Measurements from ENCODE around the gene ADCY5. TPM values are rescaled to one million over a fixed set of nuclear protein-coding genes. Genes with fewer than 3 reads are reported as not detected.

The ADCY5 gene
- total RNA-seq, 1 donor from 2014 or later = 0.07 TPM

DNA sequence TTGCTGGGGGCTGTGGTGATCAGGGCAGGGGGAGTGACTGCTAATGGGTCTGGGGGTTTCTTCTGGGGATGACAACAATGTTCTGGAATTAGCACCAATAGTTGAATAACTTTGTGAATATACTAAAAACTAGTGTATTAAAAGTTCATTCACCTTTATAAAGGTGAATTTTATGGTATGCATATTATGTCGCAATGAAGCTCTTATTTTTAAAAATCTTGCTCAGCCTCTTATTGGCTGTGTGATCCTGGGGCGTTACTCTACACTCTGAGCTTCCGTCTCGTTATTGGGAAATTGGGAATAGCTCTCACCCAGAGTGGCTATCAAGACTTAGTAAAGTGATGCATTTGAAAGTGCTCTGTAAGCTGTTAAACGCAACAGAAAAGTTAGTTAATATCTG is 141.8 kb downstream of the ADCY5 start:
- no peak for DNase-seq (ENCODE audit: low read depth, low spot score)

DNA sequence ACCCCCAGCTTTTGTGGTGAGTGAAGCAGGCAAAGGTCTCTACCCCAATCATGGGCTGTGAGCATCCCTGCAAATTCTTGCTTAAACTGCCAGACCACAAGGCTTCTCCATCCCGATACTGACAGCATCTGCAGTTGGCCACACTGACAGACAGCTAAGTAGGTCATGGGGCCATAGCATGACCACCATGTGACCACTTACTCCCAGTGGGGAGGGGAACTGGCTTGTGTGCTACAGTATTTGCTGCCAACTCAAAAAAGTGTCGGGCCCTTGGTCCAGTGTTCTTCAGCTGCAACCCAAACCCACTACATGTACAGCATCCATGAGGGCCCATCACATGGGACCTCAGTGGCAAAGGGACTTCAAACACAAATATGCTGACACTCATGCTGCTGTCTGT is 143.7 kb downstream of the ADCY5 start:
- no peak for DNase-seq (ENCODE audit: low read depth, low spot score)

DNA sequence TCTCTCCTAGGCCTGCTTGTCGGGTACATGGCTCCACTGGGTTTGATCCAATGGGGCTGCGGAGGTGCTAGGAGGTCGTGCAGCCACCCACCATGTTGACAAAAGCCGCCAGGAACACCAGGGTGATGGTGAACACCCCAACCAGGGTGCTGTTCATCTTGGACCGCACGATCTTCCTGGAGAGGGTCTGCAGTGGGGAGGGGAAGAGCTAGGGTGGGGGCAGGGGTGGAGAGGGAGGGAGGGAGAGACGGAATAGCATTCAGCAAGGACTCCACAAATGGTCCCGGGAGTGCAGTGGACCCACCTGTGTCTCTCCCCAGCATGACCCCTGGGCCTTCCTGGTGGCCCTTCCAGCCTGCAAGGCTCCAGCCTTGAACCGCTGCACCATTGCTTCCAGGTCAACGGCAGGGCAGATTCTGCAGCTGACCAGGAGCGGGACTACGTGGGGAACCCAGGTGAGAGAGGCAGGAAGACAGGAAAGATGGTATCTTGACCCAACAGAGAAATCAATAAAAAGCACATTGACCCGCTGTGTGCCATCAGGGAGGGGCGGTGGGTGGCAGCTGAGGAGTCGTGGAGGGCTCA is 144.8 kb downstream of the ADCY5 start:
- no peak for DNase-seq (ENCODE audit: low read depth, low spot score)

DNA sequence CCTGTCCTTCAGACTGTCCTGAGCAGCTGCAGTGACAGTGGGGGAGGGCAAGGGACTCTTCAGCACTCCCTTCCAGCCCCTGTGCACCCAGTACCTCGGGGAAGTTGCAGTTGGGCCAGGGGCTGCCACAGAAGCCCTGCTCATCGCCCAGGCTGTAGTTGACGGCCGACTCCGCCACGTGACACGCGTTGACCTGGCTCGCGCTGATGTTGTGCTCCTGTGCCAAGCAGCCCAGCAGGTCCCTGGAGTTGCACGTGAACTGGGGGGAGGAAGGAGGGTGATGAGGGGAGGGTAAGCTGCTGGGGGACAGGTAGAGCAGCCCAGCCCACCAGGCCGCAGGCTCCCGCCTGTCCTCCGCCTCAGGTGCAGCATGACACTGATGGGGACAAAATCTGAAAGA is 145.9 kb downstream of the ADCY5 start:
- no peak for DNase-seq (ENCODE audit: low read depth, low spot score)

DNA sequence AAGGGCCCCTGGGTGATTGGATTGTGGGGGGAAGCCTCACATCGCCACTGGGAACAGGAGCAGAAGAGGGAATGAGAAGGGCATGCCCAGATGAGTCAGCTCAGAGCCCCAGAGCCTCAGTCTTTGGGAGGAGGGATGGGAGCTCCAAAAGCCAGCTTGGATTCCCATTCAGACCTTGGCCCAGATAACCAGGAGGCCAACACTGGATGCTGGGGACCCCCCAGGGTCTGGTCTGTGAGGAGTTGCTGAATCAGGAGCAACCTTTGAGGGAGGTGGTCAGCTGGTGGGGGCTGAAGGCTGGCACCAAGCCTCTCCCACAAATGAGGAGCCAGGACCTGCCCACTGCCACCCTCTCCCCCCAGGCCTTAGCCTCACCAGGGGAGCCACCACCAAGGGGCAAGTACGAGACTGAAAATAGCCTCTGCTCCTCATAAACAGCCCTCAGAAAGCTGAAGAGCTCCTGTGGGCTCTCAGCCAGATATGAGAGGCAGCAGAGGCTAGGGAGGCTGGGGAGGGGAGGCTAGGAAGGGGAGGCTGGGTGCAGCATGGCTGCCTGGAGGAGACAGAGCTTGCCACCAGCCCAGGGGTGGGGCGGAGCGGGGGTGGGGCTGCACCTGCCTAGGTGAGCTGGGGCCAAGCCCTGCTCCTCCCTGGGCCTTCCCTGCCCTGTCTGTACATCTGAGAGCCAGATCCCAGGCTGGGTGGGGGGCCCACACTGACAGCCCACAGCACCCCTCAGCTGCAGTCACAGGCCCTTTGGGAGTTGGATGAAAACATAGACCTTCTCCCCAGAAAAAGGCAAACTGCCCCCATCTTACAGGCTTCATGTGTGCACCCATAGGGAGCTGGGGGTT is 147.3 kb downstream of the ADCY5 start:
- DNase-seq (ENCODE audit: low read depth, low spot score) = no peak

DNA sequence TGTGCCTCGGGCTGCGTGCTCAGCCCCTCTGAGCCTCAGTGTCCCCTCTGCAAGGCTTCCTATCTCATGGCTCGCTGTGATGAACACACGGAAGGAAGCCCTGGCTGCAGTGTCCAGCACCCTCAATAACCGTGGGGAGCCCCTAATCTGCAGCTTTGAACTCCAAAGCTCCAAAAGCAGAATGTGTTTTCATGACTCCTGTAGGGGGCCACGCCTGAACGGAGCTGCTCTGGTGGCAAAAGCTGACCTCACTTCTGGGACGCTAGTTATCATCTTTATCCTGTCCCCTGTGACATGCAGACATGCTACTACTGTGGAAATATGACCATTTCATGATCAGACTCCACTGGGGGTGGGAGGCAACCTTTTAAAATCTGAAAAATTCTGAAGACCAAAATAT is 148.3 kb downstream of the ADCY5 start:
- no peak for DNase-seq (ENCODE audit: low read depth, low spot score)

DNA sequence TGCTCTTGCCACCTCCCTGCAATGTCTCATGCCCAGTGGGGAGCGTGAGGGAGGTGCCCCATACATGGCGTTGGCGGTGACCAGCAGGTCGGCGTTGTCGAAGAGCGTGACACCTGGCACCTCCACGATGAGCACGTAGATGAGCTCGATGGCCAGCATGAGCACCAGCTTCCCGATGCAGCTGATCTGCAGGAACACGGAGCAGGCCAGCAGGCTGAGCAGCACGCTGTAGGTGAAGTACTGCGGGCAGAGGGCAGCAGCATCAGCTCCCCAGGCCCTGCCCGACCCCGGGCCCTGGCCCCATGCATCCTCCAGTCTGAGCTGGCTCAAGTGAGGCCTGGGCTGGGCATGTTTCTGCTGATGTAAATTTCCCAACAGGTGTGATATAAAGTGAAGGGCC is 148.8 kb downstream of the ADCY5 start:
- DNase-seq (ENCODE audit: low read depth, low spot score) = no peak

DNA sequence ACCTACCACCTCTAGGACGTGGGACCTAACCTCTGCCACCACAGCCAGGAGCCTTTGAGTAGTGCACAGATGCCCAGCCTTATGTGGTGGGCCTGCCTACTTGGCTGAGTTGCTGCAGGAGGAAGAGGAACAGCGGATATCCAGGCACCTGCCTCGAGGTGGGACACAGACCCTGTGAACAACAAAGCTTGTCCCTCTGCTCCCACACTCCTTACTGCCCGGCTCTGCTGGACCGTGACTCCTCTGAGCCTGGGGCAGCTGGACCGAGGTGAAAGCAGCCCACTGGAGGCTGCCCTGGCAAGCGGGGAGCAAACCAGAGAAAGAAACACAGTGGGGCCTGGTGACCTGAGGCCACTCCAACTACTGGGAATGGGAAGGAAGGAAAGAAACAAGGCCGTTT is 149.3 kb downstream of the ADCY5 start:
- DNase-seq (ENCODE audit: low read depth, low spot score) = no peak

DNA sequence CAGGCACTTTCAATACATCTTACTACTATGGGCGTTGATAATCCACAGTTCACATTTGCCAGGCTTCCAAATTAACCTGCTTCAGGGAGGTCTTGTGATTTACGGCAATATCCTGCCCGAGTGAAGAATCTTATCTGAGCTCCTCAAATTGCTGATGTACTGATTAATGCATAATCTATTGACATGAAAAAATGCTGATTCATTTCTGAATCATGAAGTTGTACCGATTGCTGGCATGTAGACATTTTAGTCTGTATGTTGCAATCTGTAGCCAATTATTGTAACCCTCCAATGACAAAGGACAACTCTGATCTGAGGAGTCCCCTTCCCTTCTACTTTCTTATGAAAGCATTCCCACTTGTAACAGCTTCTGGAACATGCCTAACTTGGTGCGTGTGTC is 150.0 kb downstream of the ADCY5 start:
- no peak for DNase-seq (ENCODE audit: low read depth, low spot score)

DNA sequence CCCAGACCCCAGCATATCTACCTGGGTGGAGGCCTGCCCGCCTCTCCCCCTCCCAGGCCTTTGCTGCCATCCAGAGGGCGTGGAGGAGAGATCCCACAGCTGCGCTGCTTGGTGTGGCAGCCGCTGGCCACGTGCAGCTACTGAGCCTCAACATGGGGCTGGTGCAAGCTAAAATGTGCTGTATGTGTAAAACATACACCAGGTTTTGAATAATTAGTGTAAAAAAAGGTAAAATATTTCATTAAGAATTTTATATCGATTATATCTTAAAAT is 151.3 kb downstream of the ADCY5 start:
- no peak for DNase-seq (ENCODE audit: low read depth, low spot score)

DNA sequence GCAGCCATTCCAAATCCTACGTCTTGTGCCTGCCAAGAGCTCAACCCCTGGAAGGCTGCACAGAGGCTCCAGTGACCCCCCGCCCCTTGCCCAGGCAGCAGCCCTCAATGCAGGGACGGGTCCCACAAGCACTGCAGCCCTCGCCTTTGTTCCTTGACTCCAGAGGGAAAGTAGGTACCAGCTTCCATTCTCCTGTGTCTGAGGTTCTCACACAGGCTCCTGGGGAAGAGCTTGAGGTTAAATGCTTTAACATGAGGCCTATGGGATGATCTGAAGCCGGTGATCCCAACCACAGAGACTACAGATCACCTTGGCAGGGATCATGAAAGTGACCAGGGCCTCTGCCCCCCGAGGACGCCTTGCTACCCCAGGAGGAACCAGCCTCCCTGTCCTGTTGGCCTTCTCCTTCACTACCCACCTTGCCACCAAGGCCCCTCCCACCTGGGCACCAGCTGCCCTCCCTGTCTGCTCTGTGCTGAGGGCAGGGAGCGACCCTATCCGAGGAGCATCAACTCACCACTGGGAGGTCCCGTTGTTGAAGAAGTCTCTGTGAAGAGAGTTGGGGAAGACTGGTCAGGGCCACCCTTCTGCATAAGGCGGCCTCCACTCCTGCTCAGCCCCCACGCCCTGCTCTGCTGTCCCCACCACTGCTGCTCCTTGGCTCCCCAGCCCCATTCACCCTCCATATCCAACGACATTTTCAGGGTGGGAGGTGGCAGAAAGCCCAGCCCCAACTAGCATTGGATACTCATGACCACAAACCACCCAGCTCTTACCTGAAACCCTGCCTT is 151.9 kb downstream of the ADCY5 start:
- DNase-seq (ENCODE audit: low read depth, low spot score) = no peak

DNA sequence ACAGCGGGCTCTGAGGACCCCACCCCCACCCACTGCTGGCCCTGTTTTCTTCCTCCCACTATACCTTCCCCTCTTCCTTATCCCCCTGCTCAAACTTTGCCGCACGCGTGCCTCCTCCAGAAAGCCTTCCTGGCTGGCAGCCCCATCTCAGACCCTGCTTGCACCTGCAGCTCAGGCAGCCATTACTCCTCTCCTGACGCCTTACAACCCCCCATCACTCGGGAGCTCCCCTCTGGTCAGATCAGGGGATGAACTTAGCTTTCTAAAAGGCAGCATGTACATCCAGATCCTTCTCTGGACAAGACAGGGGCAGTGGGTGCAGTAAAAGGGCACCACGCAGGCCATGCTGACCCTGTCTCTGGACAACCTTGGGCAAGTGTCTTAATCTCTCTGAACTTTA is 152.6 kb downstream of the ADCY5 start:
- no peak for DNase-seq (ENCODE audit: low read depth, low spot score)

DNA sequence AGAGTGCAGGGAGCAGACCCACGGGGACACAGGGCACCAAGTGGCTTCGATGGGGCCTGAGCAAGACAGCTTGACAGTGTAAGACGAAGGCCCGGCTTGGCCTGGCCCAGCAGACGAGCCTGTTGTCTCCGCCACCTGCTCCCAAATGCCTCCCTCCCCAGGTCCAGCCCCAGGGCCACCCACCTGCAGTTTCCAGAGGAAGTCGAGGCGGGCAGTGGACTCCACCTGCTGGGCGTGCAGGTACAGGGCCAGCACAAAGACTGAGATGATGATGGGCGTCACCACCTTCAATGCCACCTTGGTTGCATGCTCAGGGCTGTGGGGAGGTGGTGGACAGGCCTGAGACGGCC is 153.0 kb downstream of the ADCY5 start:
- DNase-seq (ENCODE audit: low read depth, low spot score) = no peak

DNA sequence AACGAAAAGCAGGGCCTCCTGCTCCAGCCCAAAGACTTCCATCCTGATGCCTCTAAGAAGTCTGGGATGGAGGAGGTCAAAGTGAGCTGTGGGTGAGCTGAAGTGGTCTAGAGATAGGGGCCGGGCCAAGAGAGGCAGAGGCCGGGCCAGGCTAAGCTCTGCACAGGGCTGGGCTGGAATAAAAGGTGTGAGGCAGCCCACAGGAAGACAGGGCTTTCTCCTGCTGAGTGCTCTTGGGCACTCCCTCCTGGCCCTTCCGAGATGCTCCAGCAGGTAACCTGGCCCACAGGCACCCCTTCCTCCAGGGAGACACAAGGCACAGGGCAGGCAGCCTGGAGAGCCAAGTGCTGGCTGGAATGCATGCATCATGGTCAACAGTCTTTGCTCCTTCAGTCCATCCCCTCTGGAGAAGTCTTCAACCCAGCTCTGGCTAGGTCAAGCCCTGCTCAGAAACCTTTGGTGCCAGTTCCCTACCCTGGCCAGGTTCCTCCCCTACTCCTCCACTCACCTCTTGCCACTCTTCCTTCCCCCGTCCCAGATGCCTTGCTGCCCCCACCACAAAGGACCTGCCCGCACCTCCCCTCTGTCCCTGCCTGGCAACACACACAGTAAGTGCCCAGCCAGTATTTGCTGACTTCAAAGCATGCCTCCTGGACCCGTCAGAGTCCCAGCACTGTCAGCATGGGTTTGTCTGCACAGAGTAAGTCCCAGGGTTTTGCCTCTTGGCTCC is 153.6 kb downstream of the ADCY5 start:
- DNase-seq (ENCODE audit: low read depth, low spot score) = no peak

DNA sequence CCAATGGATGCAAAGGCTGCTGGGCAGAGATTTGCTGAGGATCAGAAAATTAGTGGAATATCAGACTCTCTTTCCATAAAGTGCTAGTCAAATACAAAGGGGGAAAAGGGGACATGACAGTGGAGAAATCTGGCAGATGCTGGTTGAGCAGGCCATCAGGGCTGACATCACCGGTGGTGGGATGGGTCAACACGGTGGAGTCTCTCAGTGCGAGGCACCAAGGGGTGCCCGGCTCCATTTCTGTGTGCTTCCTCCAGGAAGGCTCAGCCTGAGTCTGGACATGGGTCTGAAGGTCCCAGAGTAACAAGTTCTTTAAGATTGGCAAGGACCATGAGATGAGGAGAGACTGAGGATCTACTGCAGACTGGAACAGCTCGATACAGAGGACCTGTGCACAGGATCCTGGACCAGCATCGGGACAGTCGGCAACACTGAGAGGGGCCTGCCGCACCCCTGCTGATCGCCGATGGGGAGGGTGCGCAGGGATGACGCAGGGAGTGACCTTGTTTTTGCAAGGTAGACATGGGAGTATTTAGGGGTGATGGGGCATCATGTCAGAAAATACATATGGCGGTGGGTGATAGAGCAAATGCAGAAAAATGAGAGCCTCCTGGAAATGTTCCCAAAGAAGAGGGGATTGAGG is 154.5 kb downstream of the ADCY5 start:
- DNase-seq (ENCODE audit: low read depth, low spot score) = no peak

DNA sequence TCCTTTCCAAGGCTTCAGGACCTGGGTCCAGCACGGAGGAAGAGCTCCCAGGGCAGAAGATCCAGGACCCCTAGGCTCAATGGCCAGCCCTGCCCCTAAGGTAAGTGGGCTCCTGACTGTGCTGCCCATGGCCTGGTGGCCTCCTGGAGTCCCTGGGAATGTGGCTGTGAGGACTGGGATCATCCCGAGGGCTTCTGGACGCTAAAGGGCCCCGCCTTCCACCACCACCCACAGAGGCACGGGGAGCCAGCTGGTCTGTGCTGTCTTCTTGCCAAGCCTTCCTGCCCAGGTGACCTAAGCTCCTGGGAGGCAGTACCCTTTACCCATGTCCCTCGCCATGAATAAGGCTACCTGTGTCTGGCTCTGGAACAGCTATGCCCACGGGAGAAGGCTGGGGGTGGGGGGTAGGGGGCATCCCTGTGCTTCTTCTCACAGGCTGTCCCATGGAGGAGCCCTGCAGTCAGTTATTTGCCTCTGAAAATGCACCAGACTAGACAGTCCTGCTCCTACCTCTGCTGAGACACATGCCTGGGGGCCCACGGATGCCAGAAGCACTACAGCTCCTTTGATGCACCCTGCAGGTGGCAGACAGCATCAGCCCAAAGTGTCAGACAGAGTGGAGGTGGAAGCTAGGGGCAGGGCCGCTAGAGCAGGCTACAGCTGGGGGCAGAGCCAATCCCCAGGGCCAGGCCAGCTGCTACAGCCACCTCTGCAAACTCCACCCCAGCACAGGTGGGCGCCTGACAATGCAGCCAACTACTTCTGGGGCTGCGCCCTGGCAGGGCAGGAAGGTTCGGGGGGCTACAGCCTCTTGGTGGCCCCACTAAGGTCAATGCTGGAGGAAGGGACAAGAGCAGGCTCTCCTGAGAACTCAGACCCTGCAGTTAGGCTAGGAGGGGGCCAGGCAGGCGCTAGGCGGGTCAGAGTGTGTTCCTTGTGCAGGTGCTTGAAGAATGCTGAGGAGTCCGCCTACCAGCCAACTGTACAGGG is 156.3 kb downstream of the ADCY5 start:
- DNase-seq (ENCODE audit: low read depth, low spot score) = no peak

DNA sequence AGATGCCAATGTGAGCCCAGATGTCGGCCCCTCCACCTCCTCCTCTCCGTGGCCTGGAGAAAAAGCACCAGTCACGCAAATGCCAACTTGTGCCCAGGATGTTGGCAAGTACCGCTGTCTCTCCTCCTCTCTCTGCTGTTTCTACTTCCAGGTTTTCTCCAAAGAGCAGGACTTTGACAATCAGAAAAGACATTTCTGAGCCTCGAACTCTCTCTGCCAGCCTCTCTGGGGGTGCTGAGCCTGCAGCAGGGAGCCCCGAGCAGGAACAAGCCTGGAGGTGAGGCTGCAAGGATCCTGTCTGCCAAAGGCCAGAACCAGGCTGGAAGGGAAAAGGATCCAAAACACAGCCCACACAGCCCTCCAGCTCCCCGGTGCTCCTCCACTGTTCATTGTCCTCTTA is 157.5 kb downstream of the ADCY5 start:
- no peak for DNase-seq (ENCODE audit: low read depth, low spot score)

DNA sequence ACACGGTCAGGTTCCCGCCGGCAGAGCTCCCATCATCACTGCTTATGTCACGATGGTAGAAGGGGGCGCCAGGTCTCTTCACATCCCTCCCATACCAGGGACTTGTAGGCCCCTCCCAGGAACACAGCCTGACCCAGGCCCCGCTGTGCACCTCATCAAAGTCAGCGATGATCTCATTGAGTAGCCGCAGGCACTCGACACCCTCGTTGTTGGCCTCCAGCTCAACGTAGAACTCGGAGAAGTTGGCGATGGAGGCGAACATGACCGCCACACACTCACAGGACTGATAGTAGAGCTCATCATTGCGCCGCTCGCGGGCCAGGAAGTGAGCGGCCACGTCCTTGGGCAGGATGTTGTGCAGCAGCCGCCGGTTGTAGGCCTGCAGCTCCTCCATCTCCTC is 157.9 kb downstream of the ADCY5 start:
- DNase-seq (ENCODE audit: low read depth, low spot score) = no peak

DNA sequence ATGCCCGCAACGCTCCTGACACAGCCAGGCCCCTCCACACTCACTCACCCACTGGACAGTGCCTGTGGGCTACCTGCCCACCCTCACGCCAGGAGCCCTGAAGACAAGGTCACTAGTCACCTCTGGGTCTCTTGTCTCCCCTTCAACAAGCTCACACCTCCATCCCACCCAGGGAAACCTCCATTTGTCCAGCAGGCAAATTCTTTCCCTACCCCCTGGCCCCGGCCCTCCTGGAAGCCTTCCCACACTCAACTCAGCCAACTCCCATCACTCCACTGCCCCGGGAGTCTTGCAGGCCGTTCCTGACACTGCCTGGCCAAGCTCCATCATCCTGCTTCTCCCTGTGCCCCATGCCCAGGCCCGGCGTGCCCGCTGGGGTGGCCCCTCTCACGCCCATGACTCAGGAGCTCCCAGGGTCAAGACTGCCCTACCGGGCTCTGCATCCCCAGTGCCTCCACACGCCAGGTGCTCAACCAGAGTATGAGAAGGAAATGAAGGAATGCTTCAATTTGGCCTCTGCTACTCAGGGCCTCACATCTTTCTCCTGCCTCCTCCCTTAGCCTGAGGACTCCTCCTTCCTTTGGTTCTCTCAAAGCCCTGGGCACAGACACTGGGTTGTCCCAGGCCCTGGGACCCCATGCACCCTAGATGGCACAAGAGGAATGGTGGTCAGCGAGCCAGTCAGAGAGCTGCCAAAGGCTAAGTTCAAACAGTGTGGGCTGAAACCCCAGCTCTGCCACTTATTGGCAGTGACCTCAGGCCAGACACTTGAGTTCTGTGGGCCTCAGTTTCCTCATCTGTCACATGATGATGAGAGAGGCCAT is 158.6 kb downstream of the ADCY5 start:
- DNase-seq (ENCODE audit: low read depth, low spot score) = no peak
